ENCODE data around the gene SCAP. TPM values are rescaled to one million over a fixed set of nuclear protein-coding genes. Genes with fewer than 3 reads are reported as not detected.

The SCAP gene
- polyA plus RNA-seq, 1 of the 3 experiments (the other 2 are of a cell fraction): 28.0 TPM

DNA sequence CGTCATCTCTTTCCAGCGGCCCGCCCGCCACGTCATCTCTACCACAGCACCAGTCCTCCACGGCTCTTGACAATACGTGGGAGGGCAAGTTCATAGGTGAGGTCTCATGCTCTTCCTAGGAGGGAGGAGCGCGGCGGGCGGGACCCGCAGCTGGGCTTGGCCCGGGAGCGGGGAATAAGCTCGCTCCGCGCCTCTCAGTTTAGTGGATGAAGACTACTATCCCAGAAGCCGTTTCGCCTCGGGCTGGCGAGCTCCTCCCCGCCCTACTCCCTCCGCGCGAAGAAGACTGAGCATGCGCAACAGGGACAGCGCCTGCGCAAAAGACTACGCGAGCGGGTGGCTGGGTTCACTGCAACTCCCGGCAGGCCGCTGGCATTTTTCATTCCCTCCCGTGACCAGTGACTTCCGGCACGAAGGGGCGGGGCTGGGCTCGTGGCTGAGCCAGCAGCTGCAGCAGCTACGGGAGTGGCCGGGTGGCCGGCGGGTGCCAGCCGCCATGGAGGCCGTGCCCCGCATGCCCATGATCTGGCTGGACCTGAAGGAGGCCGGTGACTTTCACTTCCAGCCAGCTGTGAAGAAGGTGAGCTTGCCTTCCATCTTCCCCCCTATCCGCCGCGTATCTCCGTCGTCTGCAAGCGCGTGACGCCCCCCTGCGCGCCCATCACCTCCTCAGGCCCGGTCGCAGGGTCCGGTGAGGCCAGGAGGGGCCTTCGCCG lies 95.0 kb downstream of the SCAP start, which contains the start of gene PTPN23 (continued):
- TF ChIP-seq, protein P1, sequence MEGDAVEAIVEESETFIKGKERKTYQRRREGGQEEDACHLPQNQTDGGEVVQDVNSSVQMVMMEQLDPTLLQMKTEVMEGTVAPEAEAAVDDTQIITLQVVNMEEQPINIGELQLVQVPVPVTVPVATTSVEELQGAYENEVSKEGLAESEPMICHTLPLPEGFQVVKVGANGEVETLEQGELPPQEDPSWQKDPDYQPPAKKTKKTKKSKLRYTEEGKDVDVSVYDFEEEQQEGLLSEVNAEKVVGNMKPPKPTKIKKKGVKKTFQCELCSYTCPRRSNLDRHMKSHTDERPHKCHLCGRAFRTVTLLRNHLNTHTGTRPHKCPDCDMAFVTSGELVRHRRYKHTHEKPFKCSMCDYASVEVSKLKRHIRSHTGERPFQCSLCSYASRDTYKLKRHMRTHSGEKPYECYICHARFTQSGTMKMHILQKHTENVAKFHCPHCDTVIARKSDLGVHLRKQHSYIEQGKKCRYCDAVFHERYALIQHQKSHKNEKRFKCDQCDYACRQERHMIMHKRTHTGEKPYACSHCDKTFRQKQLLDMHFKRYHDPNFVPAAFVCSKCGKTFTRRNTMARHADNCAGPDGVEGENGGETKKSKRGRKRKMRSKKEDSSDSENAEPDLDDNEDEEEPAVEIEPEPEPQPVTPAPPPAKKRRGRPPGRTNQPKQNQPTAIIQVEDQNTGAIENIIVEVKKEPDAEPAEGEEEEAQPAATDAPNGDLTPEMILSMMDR (IDR thresholded peaks at IDR 0.05): no peak
- TF ChIP-seq RFX5 (IDR thresholded peaks at IDR 0.05; ENCODE audit: low read length) (no peak; the same call in 1 of the 2 replicates), TCF12 (IDR thresholded peaks at IDR 0.05) (no peak; the same call in 1 of the 2 replicates), FOXM1 (IDR thresholded peaks at IDR 0.05; ENCODE audit: low read depth) (no peak), POLR2AphosphoS5 (IDR thresholded peaks at IDR 0.05; ENCODE audit: low read depth, low read length) (peak; percentile 77)
- TF ChIP-seq, protein P2, sequence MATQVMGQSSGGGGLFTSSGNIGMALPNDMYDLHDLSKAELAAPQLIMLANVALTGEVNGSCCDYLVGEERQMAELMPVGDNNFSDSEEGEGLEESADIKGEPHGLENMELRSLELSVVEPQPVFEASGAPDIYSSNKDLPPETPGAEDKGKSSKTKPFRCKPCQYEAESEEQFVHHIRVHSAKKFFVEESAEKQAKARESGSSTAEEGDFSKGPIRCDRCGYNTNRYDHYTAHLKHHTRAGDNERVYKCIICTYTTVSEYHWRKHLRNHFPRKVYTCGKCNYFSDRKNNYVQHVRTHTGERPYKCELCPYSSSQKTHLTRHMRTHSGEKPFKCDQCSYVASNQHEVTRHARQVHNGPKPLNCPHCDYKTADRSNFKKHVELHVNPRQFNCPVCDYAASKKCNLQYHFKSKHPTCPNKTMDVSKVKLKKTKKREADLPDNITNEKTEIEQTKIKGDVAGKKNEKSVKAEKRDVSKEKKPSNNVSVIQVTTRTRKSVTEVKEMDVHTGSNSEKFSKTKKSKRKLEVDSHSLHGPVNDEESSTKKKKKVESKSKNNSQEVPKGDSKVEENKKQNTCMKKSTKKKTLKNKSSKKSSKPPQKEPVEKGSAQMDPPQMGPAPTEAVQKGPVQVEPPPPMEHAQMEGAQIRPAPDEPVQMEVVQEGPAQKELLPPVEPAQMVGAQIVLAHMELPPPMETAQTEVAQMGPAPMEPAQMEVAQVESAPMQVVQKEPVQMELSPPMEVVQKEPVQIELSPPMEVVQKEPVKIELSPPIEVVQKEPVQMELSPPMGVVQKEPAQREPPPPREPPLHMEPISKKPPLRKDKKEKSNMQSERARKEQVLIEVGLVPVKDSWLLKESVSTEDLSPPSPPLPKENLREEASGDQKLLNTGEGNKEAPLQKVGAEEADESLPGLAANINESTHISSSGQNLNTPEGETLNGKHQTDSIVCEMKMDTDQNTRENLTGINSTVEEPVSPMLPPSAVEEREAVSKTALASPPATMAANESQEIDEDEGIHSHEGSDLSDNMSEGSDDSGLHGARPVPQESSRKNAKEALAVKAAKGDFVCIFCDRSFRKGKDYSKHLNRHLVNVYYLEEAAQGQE (IDR thresholded peaks at IDR 0.05; ENCODE audit: low read depth, low read length): no peak

DNA sequence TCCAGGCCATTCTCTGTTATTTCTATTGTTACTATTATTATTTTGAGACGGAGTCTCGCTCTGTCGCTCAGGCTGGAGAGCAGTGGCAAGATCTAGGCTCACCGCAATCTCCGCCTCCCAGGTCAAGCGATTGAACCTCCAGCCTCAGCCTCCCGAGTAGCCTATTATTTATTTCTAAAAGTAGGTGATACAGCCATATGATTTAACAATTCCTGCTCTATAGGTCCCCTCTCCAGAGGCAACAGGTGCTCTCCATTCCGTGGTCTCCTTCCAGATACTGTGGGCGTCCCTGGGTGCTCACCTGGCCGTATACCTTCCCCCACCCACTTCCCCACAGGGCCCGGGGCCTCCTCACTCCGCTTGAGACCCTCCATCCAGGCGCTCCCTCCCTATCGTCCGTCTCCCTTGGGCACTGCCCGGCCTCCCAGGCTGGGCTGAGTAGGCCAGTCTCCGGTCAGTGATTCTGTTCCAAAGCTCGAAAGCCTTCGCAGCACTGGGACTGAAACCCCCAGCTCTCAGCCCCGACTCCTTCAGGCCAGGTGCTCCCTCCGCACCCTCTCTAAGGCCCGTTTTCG lies 95.6 kb downstream of the SCAP start:
- Histone ChIP-seq H4K20me1 (ENCODE audit: insufficient read depth) (peaks cover 34% of the 10 kb centered on the region), H2AFZ (ENCODE audit: low read depth) (peak overlapping the region; percentile 90), H3K4me2 (peak overlapping the region; percentile 98), H3K36me3 (replicated peaks in 1 of 2; ENCODE audit: control insufficient read depth in 1 of 2, insufficient read depth in 2 of 2, low read length in 1 of 2) (peaks cover 0 to 8% of the 10 kb centered on the region in 2 experiments), H3K4me3 (ENCODE audit: low read depth in 2 of 2, low read length in 1 of 2) (peak overlapping the region; percentile 77 to 96), H3F3A (replicated peaks; ENCODE audit: insufficient read depth) (peaks cover 3% of the 10 kb centered on the region), H3K9ac (peak overlapping the region; percentile 97), H3K27me3 (ENCODE audit: insufficient read depth) (no peaks in the 10 kb centered on the region), H3K9me2 (no peaks in the 10 kb centered on the region), H3K9me3 (no peaks in the 10 kb centered on the region), H3K27ac (ENCODE audit: low read depth in 2 of 2, low read length in 1 of 2) (peak overlapping the region; percentile 85 to 98), H3K4me1 (ENCODE audit: control insufficient read depth in 1 of 2, insufficient read depth in 2 of 2, low read depth in 1 of 2, low read length in 1 of 2) (peaks cover 0 to 15% of the 10 kb centered on the region in 2 experiments; a peak in 1 of 4 replicates), H3K79me2 (ENCODE audit: insufficient read depth) (peaks cover 61% of the 10 kb centered on the region)
- 13% methylated on average over 17 of the region's 23 CpGs for WGBS (ENCODE audit: low lambda C conversion rate)
- CTCF ChIA-PET: interaction anchor here (0.8 to 2.0 kb wide), 4 partner anchors 8 to 400 kb away, joined by 3 to 12 read pairs (median 4); partner anchors contain the start of gene NBEAL2
- POLR2A ChIA-PET: interaction anchor here (0.6 to 1.2 kb wide), 10 partner anchors 10 to 371 kb away, joined by 3 to 4 read pairs (median 3); no protein-coding TSS in a partner anchor
- DNase-seq: no peak
- TF ChIP-seq TCF12 (IDR thresholded peaks at IDR 0.05) (no peak), RAD21 (IDR thresholded peaks at IDR 0.05; ENCODE audit: low read length) (no peak), POLR2AphosphoS5 (IDR thresholded peaks at IDR 0.05; ENCODE audit: low read depth, low read length) (no peak), TAF1 (IDR thresholded peaks at IDR 0.05; ENCODE audit: borderline replicate concordance, low read depth, low read length) (no peak), EZH2phosphoT487 (IDR thresholded peaks at IDR 0.05; ENCODE audit: borderline replicate concordance, low read depth) (no peak), SIN3A (IDR thresholded peaks at IDR 0.05; ENCODE audit: borderline replicate concordance, low read depth, low read length) (no peak), YY1 (IDR thresholded peaks at IDR 0.05; ENCODE audit: low read depth) (no peak), FOXJ3 (CRISPR knock-in tag; IDR thresholded peaks at IDR 0.05) (no peak), GABPA (IDR thresholded peaks at IDR 0.05; ENCODE audit: low read depth) (no peak), GATA2 (CRISPR knock-in tag; IDR thresholded peaks at IDR 0.05) (no peak)
- TF ChIP-seq, protein P1 (IDR thresholded peaks at IDR 0.05): no peak
- TF ChIP-seq, protein P3, sequence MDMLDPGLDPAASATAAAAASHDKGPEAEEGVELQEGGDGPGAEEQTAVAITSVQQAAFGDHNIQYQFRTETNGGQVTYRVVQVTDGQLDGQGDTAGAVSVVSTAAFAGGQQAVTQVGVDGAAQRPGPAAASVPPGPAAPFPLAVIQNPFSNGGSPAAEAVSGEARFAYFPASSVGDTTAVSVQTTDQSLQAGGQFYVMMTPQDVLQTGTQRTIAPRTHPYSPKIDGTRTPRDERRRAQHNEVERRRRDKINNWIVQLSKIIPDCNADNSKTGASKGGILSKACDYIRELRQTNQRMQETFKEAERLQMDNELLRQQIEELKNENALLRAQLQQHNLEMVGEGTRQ (IDR thresholded peaks at IDR 0.05; ENCODE audit: borderline replicate concordance, low read depth, low read length): no peak
- TF ChIP-seq, protein P4, sequence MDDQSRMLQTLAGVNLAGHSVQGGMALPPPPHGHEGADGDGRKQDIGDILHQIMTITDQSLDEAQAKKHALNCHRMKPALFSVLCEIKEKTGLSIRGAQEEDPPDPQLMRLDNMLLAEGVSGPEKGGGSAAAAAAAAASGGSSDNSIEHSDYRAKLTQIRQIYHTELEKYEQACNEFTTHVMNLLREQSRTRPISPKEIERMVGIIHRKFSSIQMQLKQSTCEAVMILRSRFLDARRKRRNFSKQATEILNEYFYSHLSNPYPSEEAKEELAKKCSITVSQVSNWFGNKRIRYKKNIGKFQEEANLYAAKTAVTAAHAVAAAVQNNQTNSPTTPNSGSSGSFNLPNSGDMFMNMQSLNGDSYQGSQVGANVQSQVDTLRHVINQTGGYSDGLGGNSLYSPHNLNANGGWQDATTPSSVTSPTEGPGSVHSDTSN (IDR thresholded peaks at IDR 0.05): no peak; the same call in 1 of the 2 replicates
- TF ChIP-seq, protein P5, sequence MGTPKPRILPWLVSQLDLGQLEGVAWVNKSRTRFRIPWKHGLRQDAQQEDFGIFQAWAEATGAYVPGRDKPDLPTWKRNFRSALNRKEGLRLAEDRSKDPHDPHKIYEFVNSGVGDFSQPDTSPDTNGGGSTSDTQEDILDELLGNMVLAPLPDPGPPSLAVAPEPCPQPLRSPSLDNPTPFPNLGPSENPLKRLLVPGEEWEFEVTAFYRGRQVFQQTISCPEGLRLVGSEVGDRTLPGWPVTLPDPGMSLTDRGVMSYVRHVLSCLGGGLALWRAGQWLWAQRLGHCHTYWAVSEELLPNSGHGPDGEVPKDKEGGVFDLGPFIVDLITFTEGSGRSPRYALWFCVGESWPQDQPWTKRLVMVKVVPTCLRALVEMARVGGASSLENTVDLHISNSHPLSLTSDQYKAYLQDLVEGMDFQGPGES (IDR thresholded peaks at IDR 0.05; ENCODE audit: low read depth, low read length): no peak

Measured in SK-N-SH (cell line).